Measurements from ENCODE around the gene SLCO3A1. TPM values are rescaled to one million over a fixed set of nuclear protein-coding genes. Genes with fewer than 3 reads are reported as not detected.

SLCO3A1 gene
- total RNA-seq, 1 donor, result 8.6 TPM

GRCh38 chr15:92142242-92143232, 289.0 kb downstream of the SLCO3A1 start:
- DNase-seq (ENCODE audit: low read depth), result no peak
- H3K4me3 ChIP-seq (ENCODE audit: low read depth, low read length), result no peak overlapping the region
- no peak for TF ChIP-seq CTCF (IDR thresholded peaks at IDR 0.05; ENCODE audit: insufficient read depth, low read depth, low read length)

GRCh38 chr15:92143765-92144164, 290.3 kb downstream of the SLCO3A1 start:
- no peak for DNase-seq (ENCODE audit: low read depth)
- H3K4me3 ChIP-seq (ENCODE audit: low read depth, low read length), result no peak overlapping the region
- TF ChIP-seq CTCF (IDR thresholded peaks at IDR 0.05; ENCODE audit: insufficient read depth, low read depth, low read length), result no peak

- no peak for DNase-seq (ENCODE audit: low read depth)
- TF ChIP-seq CTCF (IDR thresholded peaks at IDR 0.05; ENCODE audit: insufficient read depth, low read depth, low read length), result no peak
Observed at GRCh38 chr15:92146511-92147150, 293.1 kb downstream of the SLCO3A1 start.

GRCh38 chr15:92149029-92149428, 295.5 kb downstream of the SLCO3A1 start:
- H3K4me3 ChIP-seq (ENCODE audit: low read depth, low read length), result no peak overlapping the region
- no peak for TF ChIP-seq CTCF (IDR thresholded peaks at IDR 0.05; ENCODE audit: insufficient read depth, low read depth, low read length)
- DNase-seq (ENCODE audit: low read depth), result peak; percentile 18

More at GRCh38 chr15:92146511-92147150, 293.1 kb downstream of the SLCO3A1 start:
- no peak overlapping the region for H3K4me3 ChIP-seq (ENCODE audit: low read depth, low read length)

GRCh38 chr15:92149465-92149864, 296.0 kb downstream of the SLCO3A1 start:
- no peak for DNase-seq (ENCODE audit: low read depth)
- no peak overlapping the region for H3K4me3 ChIP-seq (ENCODE audit: low read depth, low read length)
- TF ChIP-seq CTCF (IDR thresholded peaks at IDR 0.05; ENCODE audit: insufficient read depth, low read depth, low read length), result no peak

- no peak for DNase-seq (ENCODE audit: low read depth)
- TF ChIP-seq CTCF (IDR thresholded peaks at IDR 0.05; ENCODE audit: insufficient read depth, low read depth, low read length), result no peak
- H3K4me3 ChIP-seq (ENCODE audit: low read depth, low read length), result no peak overlapping the region
Observed at GRCh38 chr15:92151168-92151567, 297.7 kb downstream of the SLCO3A1 start.

All from fibroblast of villous mesenchyme (primary cell).